ENCODE results near the gene PPP3CA. TPM values are rescaled to one million over a fixed set of nuclear protein-coding genes. Genes with fewer than 3 reads are reported as not detected.

The PPP3CA gene
- total and polyA plus RNA-seq, 4 donors, result 13.5 to 72.0 (median 30.7) TPM

- no peaks in the 10 kb centered on the region for H3K9me3 ChIP-seq (ENCODE audit: control insufficient read depth in 4 of 4, insufficient read depth in 3 of 4, low read length in 3 of 4)
- no peak overlapping the region for H3K4me3 ChIP-seq
- no peak for TF ChIP-seq CTCF (IDR thresholded peaks at IDR 0.05; ENCODE audit: control extremely low read depth, extremely low read depth)
- H3K27ac ChIP-seq (ENCODE audit: low read depth in 1 of 2, low read length in 1 of 2), result no peak overlapping the region
- peaks cover 0 to 16% (median 0%) of the 10 kb centered on the region in 5 donors for H3K4me1 ChIP-seq (ENCODE audit: control insufficient read depth in 5 of 5, insufficient read depth in 5 of 5, low read length in 5 of 5)
- H3K9ac ChIP-seq (ENCODE audit: insufficient read depth in 1 of 2, low read length in 2 of 2), result no peak overlapping the region
- DNase-seq (no peak), ATAC-seq (ENCODE audit: insufficient read depth, low FRiP score) (no peak)
- H3K27me3 ChIP-seq (ENCODE audit: control insufficient read depth in 3 of 3, insufficient read depth in 3 of 3, low read length in 2 of 3), result no peaks in the 10 kb centered on the region
- 34 to 73% methylated on average over 1 of the region's 1 CpG for WGBS, 2 donors
- no peaks in the 10 kb centered on the region for H3K36me3 ChIP-seq (ENCODE audit: control insufficient read depth in 4 of 4, insufficient read depth in 4 of 4, low read length in 4 of 4)
Observed at GRCh38 chr4:101177154-101177553, 170.2 kb downstream of the PPP3CA start.

- no peak overlapping the region for H3K27ac ChIP-seq (ENCODE audit: low read depth in 1 of 2, low read length in 1 of 2)
- ATAC-seq (ENCODE audit: insufficient read depth, low FRiP score), result no peak
Observed at GRCh38 chr4:101175896-101176676, 171.2 kb downstream of the PPP3CA start.

GRCh38 chr4:101174679-101175345 is 172.5 kb downstream of the PPP3CA start:
- DNase-seq (no peak), ATAC-seq (ENCODE audit: insufficient read depth, low FRiP score) (no peak)
- Histone ChIP-seq H3K27me3 (ENCODE audit: control insufficient read depth in 3 of 3, insufficient read depth in 3 of 3, low read length in 2 of 3) (no peaks in the 10 kb centered on the region), H3K9me3 (ENCODE audit: control insufficient read depth in 4 of 4, insufficient read depth in 3 of 4, low read length in 3 of 4) (no peaks in the 10 kb centered on the region), H3K9ac (ENCODE audit: insufficient read depth in 1 of 2, low read length in 2 of 2) (no peak overlapping the region), H3K4me3 (no peak overlapping the region), H3K36me3 (ENCODE audit: control insufficient read depth in 4 of 4, insufficient read depth in 4 of 4, low read length in 4 of 4) (no peaks in the 10 kb centered on the region), H3K4me1 (ENCODE audit: control insufficient read depth in 5 of 5, insufficient read depth in 5 of 5, low read length in 5 of 5) (peaks cover 0 to 16% (median 0%) of the 10 kb centered on the region in 5 donors), H3K27ac (ENCODE audit: low read depth in 1 of 2, low read length in 1 of 2) (no peak overlapping the region)
- WGBS, 2 donors, result 85 to 93% methylated on average over 4 of the region's 4 CpGs
- no peak for TF ChIP-seq CTCF (IDR thresholded peaks at IDR 0.05; ENCODE audit: control extremely low read depth, extremely low read depth)

More at GRCh38 chr4:101175896-101176676, 171.2 kb downstream of the PPP3CA start:
- Histone ChIP-seq H3K4me3 (no peak overlapping the region), H3K9me3 (ENCODE audit: control insufficient read depth in 4 of 4, insufficient read depth in 3 of 4, low read length in 3 of 4) (no peaks in the 10 kb centered on the region), H3K4me1 (ENCODE audit: control insufficient read depth in 5 of 5, insufficient read depth in 5 of 5, low read length in 5 of 5) (peaks cover 0 to 16% (median 0%) of the 10 kb centered on the region in 5 donors), H3K9ac (ENCODE audit: insufficient read depth in 1 of 2, low read length in 2 of 2) (no peak overlapping the region), H3K27me3 (ENCODE audit: control insufficient read depth in 3 of 3, insufficient read depth in 3 of 3, low read length in 2 of 3) (no peaks in the 10 kb centered on the region), H3K36me3 (ENCODE audit: control insufficient read depth in 4 of 4, insufficient read depth in 4 of 4, low read length in 4 of 4) (no peaks in the 10 kb centered on the region)
- DNase-seq, result no peak
- WGBS, 2 donors, result 70% methylated on average over 6 of the region's 6 CpGs
- no peak for TF ChIP-seq CTCF (IDR thresholded peaks at IDR 0.05; ENCODE audit: control extremely low read depth, extremely low read depth)
